ENCODE data around the gene CRABP2. TPM values are rescaled to one million over a fixed set of nuclear protein-coding genes. Genes with fewer than 3 reads are reported as not detected.
A peak's percentile ranks its signal among the peaks of the same experiment; 100 is the strongest.

Gene CRABP2
- total RNA-seq, 1 donor from 2014 or later = 6.7 TPM

DNA sequence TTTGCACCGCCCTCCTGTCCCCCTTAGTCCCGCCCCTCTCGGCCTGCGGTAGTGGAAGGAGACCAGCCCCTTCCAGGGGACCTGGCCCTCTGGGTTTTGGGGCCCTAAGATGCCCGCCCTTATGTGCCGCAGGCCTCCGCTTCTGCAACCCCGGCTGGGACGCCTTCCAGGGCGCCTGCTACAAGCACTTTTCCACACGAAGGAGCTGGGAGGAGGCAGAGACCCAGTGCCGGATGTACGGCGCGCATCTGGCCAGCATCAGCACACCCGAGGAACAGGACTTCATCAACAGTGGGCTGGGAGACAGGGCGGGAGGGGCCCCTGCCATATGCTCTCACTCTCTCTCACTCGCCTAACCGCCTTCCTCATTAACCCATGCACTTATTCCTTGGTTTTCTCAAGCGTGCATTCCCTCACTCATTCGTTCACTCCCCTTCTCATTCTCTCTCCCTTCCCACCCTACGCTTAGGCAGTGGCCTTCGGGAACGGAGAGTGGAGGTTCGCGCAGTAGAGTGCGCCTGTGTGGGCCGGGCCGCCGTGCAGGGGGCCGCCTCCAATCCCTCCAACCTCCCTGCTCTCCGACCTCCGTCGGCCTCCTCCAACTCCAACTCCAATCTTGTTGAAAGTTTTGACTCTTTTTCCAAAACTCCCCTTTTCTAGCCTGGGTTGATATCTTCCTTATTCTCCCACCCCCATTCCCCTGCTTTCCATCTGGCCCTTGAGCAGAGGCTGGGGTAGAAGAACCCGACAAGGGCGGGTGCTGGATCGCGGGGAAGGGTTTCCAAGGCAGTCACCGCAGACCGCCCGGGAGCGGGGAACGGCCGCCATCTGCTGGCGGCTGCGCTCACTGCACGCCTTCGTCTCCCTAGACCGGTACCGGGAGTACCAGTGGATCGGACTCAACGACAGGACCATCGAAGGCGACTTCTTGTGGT lies 48.3 kb downstream of the CRABP2 start:
- peak; percentile 93 for DNase-seq (ENCODE audit: low spot score)

DNA sequence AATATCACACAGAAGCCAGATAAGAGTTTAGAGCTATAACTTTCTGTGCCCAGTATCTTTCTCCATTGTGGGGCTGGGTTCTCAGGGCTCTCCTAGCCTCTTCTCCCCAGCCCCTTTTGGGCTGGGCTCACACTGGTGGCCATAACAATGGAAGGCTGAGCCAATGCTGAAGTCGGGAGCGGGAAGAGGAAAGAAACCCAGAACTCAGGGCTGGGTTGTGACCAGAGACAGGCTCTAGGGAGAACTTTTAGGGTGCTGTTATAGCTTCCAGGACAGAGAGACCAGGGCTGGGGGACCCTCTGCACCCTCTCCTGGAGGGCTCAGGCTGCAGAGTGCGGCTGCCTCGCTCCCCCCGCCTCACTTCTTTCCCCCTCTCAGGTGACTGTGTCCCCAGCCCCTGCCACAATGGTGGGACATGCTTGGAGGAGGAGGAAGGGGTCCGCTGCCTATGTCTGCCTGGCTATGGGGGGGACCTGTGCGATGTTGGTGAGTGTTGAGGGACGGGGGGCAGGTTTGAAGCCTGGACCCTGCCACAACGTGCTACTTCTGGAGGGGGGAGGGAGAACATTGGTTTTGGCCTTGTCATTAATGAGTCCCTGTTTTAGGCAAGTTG lies 49.4 kb downstream of the CRABP2 start:
- no peak for DNase-seq (ENCODE audit: low spot score)

DNA sequence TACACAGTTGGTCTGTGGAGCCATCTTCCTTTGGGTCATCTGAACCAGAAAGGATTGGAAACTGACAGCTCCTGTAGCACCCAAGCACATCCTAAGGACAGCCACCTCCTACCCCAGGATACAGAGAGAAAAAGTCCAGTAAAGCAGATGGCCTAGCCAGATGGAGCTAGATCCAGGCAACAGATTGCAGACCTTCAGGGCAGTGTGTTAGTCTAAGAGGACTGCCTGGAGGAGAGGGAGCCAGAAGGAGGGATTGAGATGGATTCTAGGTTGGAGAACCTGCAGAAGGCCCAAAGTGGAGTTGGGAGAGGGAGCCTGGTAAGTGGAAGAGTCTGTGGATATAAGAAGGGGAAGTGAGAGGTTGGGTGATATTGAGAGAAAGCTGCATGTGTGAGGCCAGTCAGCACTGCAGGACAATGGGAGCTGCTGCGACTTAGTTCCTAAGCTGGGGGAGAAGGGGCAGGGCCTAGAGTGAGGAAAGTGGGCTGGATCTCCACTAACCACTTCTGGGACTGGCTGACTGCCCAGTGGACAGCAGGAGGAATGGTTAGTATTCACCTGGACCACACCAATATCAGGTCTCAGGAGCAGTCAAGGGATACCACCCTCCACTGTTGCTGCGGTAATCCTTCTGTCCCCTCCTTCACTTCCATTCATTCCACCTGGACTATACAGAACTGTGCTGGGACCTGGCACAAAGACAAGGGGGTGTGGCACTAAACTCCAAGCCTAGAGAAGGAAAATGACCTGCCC lies 50.1 kb downstream of the CRABP2 start:
- no peak for DNase-seq (ENCODE audit: low spot score)

DNA sequence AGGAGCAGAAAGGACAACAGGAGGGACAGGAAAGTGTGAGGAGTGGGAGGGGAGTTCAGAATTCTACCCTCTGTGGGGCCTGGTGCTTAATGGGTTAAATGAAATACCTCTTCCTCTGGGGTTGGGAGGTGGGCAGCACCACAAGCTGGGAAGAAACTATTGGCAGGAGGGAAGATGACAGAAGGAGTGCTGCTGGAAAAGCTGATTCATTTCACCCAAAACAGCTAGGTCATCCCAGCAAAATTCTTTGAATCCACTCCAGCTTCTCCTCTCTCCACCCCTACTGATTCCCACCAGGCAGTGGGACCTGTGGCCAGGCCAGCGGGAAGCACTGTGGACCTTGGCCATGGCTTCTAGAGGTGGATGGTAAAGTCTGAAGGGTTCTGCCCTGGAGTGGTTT lies 50.7 kb downstream of the CRABP2 start:
- no peak for DNase-seq (ENCODE audit: low spot score)

DNA sequence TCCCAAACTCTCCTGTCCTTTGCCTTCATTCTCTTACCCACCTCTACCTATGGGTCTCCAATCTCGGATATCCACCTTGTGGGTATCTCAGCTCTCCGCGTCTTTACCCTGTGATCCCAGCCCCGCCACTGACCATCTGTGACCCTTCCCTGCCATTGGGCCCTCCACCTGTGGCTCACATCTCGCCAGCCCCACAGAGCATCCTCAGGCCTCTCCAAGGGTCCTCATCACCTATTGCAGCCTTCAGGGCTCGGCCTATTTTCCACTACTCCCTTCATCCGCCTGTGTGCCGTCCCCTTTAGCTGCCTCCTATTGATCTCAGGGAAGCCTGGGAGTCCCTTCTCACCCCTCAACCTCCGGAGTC lies 52.4 kb downstream of the CRABP2 start:
- DNase-seq (ENCODE audit: low spot score) = no peak

DNA sequence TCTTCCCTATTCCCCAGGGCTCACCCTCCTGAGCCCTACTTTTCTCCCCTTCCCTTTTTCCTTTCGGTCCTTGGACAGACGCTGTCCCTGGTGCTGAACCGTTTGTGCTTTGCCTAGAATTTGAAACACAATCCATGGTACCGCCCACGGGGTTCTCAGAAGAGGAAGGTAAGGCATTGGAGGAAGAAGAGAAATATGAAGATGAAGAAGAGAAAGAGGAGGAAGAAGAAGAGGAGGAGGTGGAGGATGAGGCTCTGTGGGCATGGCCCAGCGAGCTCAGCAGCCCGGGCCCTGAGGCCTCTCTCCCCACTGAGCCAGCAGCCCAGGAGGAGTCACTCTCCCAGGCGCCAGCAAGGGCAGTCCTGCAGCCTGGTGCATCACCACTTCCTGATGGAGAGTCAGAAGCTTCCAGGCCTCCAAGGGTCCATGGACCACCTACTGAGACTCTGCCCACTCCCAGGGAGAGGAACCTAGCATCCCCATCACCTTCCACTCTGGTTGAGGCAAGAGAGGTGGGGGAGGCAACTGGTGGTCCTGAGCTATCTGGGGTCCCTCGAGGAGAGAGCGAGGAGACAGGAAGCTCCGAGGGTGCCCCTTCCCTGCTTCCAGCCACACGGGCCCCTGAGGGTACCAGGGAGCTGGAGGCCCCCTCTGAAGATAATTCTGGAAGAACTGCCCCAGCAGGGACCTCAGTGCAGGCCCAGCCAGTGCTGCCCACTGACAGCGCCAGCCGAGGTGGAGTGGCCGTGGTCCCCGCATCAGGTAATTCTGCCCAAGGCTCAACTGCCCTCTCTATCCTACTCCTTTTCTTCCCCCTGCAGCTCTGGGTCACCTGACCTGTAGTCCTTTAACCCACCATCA lies 53.0 kb downstream of the CRABP2 start:
- no peak for DNase-seq (ENCODE audit: low spot score)

Other genes starting within 250 kb of the CRABP2 start
- 38.7 TPM for gene MEF2D, start 204.8 kb downstream of the CRABP2 start, total RNA-seq
- 0.55 TPM for gene IQGAP3, start 133.0 kb downstream of the CRABP2 start, total RNA-seq
- gene TTC24, start 125.9 kb downstream of the CRABP2 start, total RNA-seq = not detected
- gene NAXE, start 113.8 kb downstream of the CRABP2 start, total RNA-seq = 55.1 TPM
- 40.4 TPM for gene GPATCH4, start 104.1 kb downstream of the CRABP2 start, total RNA-seq
- gene HAPLN2, start 86.2 kb downstream of the CRABP2 start, total RNA-seq = 0.35 TPM
- 0.16 TPM for gene BCAN, start 63.5 kb downstream of the CRABP2 start, total RNA-seq
- 49.5 TPM for gene NES, start 28.2 kb downstream of the CRABP2 start, total RNA-seq
- 20.0 TPM for gene METTL25B, start 22.9 kb upstream of the CRABP2 start, total RNA-seq
- 24.4 TPM for gene ISG20L2, start 23.2 kb upstream of the CRABP2 start, total RNA-seq
- gene MRPL24, start 35.5 kb upstream of the CRABP2 start, total RNA-seq = 89.6 TPM
- 154 TPM for gene HDGF, start 46.1 kb upstream of the CRABP2 start, total RNA-seq
- 64.4 TPM for gene PRCC, start 62.0 kb upstream of the CRABP2 start, total RNA-seq
- 4.7 TPM for gene SH2D2A, start 111.3 kb upstream of the CRABP2 start, total RNA-seq
- 0.10 TPM for gene INSRR, start 153.5 kb upstream of the CRABP2 start, total RNA-seq
- gene NTRK1, start 155.3 kb upstream of the CRABP2 start, total RNA-seq = 1.8 TPM
- gene PEAR1, start 188.1 kb upstream of the CRABP2 start, total RNA-seq = 17.7 TPM
- 0.32 TPM for gene LRRC71, start 215.0 kb upstream of the CRABP2 start, total RNA-seq

Measured in mesenteric fat pad (tissue), 1 donor.